Measurements from ENCODE around the gene MAGI2.
"Not testable (repeated sequence)": the region's sequence is repeated elsewhere in the genome, so short reads cannot be mapped to it uniquely, and the experiment has no call there.

The MAGI2 gene

GRCh38 chr7:79132844-79133451 lies 320.5 kb downstream of the MAGI2 start:
- DNase-seq: no peak

- no peak for DNase-seq
Measured at GRCh38 chr7:79130715-79131114, 322.8 kb downstream of the MAGI2 start.

GRCh38 chr7:79124331-79124730 lies 329.1 kb downstream of the MAGI2 start:
- DNase-seq: no peak

- no peak for DNase-seq
Measured at GRCh38 chr7:79118143-79118542, 335.3 kb downstream of the MAGI2 start.

GRCh38 chr7:79096361-79096805 lies 357.1 kb downstream of the MAGI2 start:
- no peak for DNase-seq

GRCh38 chr7:79093421-79093820 lies 360.0 kb downstream of the MAGI2 start:
- no peak for DNase-seq

- no peak for DNase-seq
Measured at GRCh38 chr7:79091661-79092060, 361.8 kb downstream of the MAGI2 start.

GRCh38 chr7:79091011-79091410 lies 362.5 kb downstream of the MAGI2 start:
- DNase-seq: no peak

GRCh38 chr7:79090543-79090942 lies 362.9 kb downstream of the MAGI2 start:
- no peak for DNase-seq

- DNase-seq: no peak
Measured at GRCh38 chr7:79084423-79084822, 369.0 kb downstream of the MAGI2 start.

- DNase-seq: no peak
Measured at GRCh38 chr7:79079919-79080554, 373.4 kb downstream of the MAGI2 start.

GRCh38 chr7:79078273-79078672 lies 375.2 kb downstream of the MAGI2 start:
- no peak for DNase-seq

GRCh38 chr7:79071187-79071586 lies 382.3 kb downstream of the MAGI2 start:
- not testable (repeated sequence) for DNase-seq

GRCh38 chr7:79064187-79064823 lies 389.2 kb downstream of the MAGI2 start:
- DNase-seq: no peak

GRCh38 chr7:79063019-79063698 lies 390.3 kb downstream of the MAGI2 start:
- DNase-seq: no peak

- no peak for DNase-seq
Measured at GRCh38 chr7:79060498-79060897, 393.0 kb downstream of the MAGI2 start.

GRCh38 chr7:79055722-79056415 lies 397.6 kb downstream of the MAGI2 start:
- DNase-seq: no peak

- no peak for DNase-seq
Measured at GRCh38 chr7:79051915-79052314, 401.6 kb downstream of the MAGI2 start.

- no peak for DNase-seq
Measured at GRCh38 chr7:79050603-79051002, 402.9 kb downstream of the MAGI2 start.

GRCh38 chr7:79046061-79046460 lies 407.4 kb downstream of the MAGI2 start:
- DNase-seq: no peak

GRCh38 chr7:79037001-79037400 lies 416.5 kb downstream of the MAGI2 start:
- no peak for DNase-seq

- DNase-seq: no peak
Measured at GRCh38 chr7:79036356-79036755, 417.1 kb downstream of the MAGI2 start.

- DNase-seq: no peak
Measured at GRCh38 chr7:79035858-79036257, 417.6 kb downstream of the MAGI2 start.

Measured in activated T-cell treated with anti-CD3 and anti-CD28 coated beads, Interleukin-2, amount 50 U/mL, for 1 hour (primary cell).